Coronary artery (tissue), 2 donors: ENCODE measurements around the gene PRODH2.

ENCODE experiments used
- DNase-seq: peaks from one replicate; pipeline ENCODE4 v3.0.0-alpha.2; 2017; ENCODE audit warnings: low spot score
- H3K27ac ChIP-seq, 2 donors: fragments of 200-600 bp; sonication (generic); one replicate each; pipeline ENCODE4 v1.5.1; 2016 to 2019
- H3K4me3 ChIP-seq: fragments of 200-600 bp; sonication (generic); 2 replicates; pipeline ENCODE4 v1.5.1; 2016; ENCODE audit warnings: mild to moderate bottlenecking, moderate library complexity
- TF ChIP-seq, protein P1 (sequence below): fragments of 200-600 bp; sonication (generic); IDR thresholded peaks from one replicate; pipeline ENCODE4 v1.5.1; 2019; ENCODE audit warnings: antibody characterized with exemption

PRODH2 gene

DNA sequence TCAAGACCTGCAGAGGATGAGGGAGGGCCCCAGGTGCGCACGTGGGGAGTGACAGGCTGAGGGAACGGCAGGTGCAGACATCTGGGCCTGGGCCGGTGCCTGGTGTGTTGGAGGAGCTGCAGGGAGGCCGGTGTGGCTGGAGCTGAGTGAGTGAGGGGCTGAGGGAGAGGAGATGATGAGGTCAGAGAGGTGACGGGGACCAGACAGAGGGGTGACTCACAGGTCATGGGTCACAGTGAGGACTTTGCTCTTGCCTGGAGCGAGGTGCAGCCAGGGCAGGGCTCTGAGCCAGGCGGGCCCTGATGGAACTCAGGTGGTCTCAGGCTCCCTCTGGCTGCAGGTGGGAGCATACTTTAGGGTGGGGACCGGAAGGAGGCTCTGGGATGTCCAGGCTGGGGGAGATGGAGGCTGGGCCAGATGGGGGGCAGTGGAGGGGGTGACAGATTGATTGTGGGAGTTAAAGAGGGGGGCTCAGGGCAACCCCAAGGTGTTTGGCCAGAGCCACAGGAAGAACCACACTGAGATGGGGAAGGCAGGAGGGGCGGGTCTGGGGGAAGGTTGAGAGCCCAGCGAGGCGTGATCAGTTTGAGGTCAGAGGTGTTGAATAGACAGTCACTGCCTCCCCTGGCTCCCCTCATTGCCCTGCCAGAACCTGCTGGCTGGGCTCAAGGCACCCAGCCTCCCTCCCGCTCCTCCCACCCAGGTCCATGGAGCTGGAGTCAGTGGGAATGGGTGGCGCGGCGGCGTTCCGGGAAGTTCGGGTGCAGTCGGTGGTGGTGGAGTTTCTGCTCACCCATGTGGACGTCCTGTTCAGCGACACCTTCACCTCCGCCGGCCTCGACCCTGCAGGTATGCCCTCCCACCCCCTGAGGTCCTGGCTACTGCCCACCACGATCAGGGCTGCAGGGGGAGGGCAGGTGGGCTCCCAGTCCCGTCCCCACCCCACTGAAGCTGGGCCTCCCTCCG, 28.9 kb downstream of the PRODH2 start:
- DNase-seq, result no peak
- Histone ChIP-seq H3K27ac (no peak overlapping the region), H3K4me3 (no peak overlapping the region)
- TF ChIP-seq, protein P1, sequence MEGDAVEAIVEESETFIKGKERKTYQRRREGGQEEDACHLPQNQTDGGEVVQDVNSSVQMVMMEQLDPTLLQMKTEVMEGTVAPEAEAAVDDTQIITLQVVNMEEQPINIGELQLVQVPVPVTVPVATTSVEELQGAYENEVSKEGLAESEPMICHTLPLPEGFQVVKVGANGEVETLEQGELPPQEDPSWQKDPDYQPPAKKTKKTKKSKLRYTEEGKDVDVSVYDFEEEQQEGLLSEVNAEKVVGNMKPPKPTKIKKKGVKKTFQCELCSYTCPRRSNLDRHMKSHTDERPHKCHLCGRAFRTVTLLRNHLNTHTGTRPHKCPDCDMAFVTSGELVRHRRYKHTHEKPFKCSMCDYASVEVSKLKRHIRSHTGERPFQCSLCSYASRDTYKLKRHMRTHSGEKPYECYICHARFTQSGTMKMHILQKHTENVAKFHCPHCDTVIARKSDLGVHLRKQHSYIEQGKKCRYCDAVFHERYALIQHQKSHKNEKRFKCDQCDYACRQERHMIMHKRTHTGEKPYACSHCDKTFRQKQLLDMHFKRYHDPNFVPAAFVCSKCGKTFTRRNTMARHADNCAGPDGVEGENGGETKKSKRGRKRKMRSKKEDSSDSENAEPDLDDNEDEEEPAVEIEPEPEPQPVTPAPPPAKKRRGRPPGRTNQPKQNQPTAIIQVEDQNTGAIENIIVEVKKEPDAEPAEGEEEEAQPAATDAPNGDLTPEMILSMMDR, result no peak

DNA sequence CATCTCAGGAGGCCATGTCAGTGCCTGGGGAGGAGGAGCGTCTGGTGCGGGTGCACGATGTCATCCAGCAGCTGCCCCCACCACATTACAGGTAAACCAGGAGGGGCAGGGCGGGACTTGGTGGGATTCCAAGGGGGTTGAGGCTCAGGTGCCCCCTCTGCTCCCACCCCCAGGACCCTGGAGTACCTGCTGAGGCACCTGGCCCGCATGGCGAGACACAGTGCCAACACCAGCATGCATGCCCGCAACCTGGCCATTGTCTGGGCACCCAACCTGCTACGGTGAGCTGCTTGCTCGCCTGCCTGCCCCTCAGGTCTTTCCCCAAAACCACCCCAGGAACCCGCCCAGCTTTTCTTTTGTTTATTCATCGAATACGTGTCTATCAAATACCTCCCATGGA, 30.1 kb downstream of the PRODH2 start:
- TF ChIP-seq, protein P1, result no peak
- no peak overlapping the region for H3K4me3 ChIP-seq
- no peak overlapping the region for H3K27ac ChIP-seq
- DNase-seq, result no peak

DNA sequence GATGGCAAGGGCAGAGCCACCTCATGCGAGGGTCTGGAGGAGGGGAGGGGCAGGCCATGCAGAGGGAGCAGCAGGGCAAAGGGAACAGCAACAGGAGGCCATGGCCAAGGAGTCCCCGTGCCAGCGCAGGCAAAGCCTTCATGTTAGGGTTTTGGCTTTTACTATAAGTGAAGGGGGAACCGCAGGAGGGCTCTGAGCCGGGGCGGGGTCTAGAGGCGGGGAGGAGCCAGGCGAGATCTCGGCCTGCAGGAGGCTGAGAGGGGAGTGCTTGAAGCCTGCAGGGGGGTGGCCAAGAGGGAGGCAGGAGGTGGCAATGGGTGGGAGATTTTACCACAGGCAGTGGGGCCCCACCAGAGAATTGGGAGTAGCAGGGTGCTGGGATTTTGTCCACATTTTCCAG, 31.0 kb downstream of the PRODH2 start:
- TF ChIP-seq, protein P1, result no peak
- H3K4me3 ChIP-seq, result no peak overlapping the region
- DNase-seq, result no peak
- H3K27ac ChIP-seq, result no peak overlapping the region

- Histone ChIP-seq H3K4me3 (no peak overlapping the region), H3K27ac (no peak overlapping the region)
- TF ChIP-seq, protein P1, result no peak
- no peak for DNase-seq
Observed at GRCh38 chr19:35780717-35781116, 31.9 kb downstream of the PRODH2 start.

- no peak overlapping the region for H3K4me3 ChIP-seq
- no peak overlapping the region for H3K27ac ChIP-seq
- DNase-seq, result no peak
- TF ChIP-seq, protein P1, result no peak
Observed at GRCh38 chr19:35780058-35780457, 32.6 kb downstream of the PRODH2 start.

GRCh38 chr19:35779033-35779432, 33.6 kb downstream of the PRODH2 start:
- H3K4me3 ChIP-seq, result no peak overlapping the region
- DNase-seq, result no peak
- TF ChIP-seq, protein P1, result no peak
- no peak overlapping the region for H3K27ac ChIP-seq

DNA sequence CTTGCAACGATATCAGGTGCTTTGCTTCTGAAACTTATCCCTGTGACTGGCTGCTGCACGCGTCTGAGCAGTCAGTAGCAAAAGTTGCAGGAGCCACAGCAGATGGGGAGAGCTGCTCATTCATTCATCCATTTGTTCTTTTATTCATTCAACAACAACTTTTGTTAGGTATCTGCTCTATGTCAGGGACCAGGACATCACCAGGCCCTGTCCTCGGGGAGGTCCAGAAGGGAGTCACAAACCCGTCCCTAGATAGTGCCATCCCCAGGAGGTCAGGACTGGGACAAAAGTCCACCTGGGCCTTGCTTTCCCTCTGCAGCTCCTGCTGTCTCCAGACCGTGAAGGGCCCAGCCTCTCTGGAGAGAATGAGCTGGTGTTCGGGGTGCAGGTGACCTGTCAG, 34.7 kb downstream of the PRODH2 start:
- no peak overlapping the region for H3K27ac ChIP-seq
- no peak overlapping the region for H3K4me3 ChIP-seq
- DNase-seq, result no peak
- TF ChIP-seq, protein P1, result no peak
